Measurements from ENCODE around the gene COX19. TPM values are rescaled to one million over a fixed set of nuclear protein-coding genes. Genes with fewer than 3 reads are reported as not detected.
"Not testable (repeated sequence)": the region's sequence is repeated elsewhere in the genome, so short reads cannot be mapped to it uniquely, and the experiment has no call there.

COX19 gene
- total RNA-seq, 1 experiment from 2014 or later: 4.4 TPM

- no peaks in the 10 kb centered on the region for H3K27me3 ChIP-seq
- no peak overlapping the region for H3K4me3 ChIP-seq
- no peak for DNase-seq
- H3K36me3 ChIP-seq: peaks cover 3% of the 10 kb centered on the region; the same call in 1 of the 2 replicates
- no peaks in the 10 kb centered on the region for H3K9me3 ChIP-seq
Measured at GRCh38 chr7:1013581-1013980, 38.2 kb upstream of the COX19 start.

DNA sequence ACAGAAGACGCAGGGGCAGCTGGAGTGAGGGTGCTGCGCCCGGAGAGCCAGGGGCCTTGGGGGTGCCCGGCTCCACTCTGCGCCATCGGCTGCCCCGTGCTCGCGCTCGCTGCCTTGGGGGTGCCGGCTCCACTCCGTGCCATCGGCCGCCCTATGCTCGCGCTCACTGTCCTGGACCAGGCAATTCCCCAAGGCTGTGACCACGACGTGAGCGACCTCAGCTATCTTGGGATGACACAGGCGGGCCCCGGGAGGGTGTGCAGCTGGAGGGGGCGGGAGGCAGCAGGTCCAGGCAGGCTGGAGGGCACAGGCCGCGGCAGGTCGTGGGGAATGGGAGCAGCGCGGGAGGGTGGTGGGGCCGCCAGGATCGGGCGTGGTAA, 37.4 kb upstream of the COX19 start:
- H3K27me3 ChIP-seq: no peaks in the 10 kb centered on the region
- H3K4me3 ChIP-seq: no peak overlapping the region
- H3K36me3 ChIP-seq: no peaks in the 10 kb centered on the region
- DNase-seq: no peak
- H3K9me3 ChIP-seq: no peaks in the 10 kb centered on the region

DNA sequence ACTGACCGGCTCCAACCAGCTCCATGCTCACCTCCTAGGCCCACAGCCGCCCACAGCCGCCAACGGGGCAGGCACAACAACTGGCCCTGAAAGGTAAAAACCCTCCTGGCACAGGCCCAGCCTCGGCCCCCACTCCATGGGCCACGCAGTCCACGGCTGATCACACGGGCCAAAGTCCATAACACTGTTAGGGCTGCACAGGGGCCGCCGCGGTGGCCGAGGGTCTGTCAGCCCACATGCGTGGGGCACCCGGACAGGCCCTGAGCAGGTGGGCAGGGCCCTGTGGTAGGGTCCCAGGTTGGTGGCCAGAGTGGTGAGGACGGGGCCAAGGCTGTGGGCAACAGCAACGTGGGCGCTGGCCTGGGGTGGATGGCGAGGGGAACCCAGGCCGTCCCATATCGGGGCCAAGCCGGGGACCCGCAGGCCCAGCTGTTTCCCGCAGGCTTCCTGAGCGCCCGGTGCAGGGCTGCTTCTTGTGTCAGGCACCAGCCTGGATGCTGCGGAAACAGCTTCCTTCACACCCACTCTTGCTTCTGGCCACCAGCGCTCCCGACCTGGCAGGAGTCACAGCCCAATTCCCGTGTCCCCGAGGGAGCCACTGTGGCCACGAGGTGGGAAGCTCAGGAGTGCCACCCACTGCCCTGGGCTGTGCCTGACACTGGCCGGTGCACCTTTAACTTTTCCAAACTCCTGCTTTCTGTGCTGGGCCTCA, 36.8 kb upstream of the COX19 start:
- H3K27me3 ChIP-seq: no peaks in the 10 kb centered on the region
- no peak overlapping the region for H3K4me3 ChIP-seq
- H3K36me3 ChIP-seq: no peaks in the 10 kb centered on the region
- DNase-seq: no peak
- H3K9me3 ChIP-seq: no peaks in the 10 kb centered on the region

GRCh38 chr7:1011297-1012003, 36.1 kb upstream of the COX19 start:
- Histone ChIP-seq H3K4me3 (no peak overlapping the region), H3K9me3 (no peaks in the 10 kb centered on the region), H3K36me3 (no peaks in the 10 kb centered on the region), H3K27me3 (no peaks in the 10 kb centered on the region)
- no peak for DNase-seq

GRCh38 chr7:1010226-1010625, 34.9 kb upstream of the COX19 start:
- no peaks in the 10 kb centered on the region for H3K36me3 ChIP-seq
- no peaks in the 10 kb centered on the region for H3K27me3 ChIP-seq
- no peak overlapping the region for H3K4me3 ChIP-seq
- DNase-seq: no peak
- no peaks in the 10 kb centered on the region for H3K9me3 ChIP-seq

DNA sequence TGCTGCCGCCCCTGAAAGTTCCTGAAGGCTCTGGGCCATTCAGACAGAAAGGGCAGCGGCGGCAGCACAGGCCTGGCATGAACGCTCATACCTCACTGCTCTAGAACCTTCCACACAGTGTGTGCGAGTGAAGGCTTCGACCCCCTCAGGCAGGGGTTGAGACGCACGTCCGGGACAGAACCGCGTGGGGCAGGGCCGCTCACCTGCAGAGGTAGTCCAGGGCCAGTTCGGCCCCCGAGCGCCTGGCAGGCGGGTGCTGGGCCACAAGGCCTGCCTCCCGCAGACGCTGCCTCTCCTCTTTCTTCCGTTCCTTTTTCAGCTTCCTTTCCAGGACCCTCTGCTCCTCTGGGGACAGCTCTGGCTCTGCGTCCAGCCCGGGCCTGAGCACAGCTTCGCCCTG, 34.4 kb upstream of the COX19 start:
- no peak overlapping the region for H3K4me3 ChIP-seq
- H3K9me3 ChIP-seq: no peaks in the 10 kb centered on the region
- no peaks in the 10 kb centered on the region for H3K27me3 ChIP-seq
- DNase-seq: no peak
- H3K36me3 ChIP-seq: no peaks in the 10 kb centered on the region

- no peaks in the 10 kb centered on the region for H3K36me3 ChIP-seq
- H3K27me3 ChIP-seq: no peaks in the 10 kb centered on the region
- no peaks in the 10 kb centered on the region for H3K9me3 ChIP-seq
- H3K4me3 ChIP-seq: no peak overlapping the region
- DNase-seq: no peak
Measured at GRCh38 chr7:1008733-1009363, 33.5 kb upstream of the COX19 start.

DNA sequence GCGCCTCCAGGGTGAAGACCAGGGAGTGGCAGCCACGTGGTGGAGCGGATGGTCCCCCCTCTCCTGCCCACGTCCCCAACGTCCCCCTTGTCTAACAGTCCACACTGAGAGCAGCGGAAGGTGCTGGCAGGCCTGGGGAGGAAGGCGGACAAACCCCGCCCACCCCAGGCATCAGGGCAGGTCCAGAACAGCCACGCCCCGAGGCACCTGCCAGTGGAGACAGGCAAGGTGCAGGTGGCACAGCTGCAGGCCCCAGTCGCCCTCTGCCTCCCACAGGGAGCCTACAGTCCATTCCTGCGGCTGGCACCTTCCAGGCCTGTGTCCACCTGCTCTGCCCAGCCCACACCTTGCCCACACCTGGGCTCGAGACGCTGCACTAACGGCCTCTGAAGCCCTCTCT, 32.6 kb upstream of the COX19 start:
- Histone ChIP-seq H3K4me3 (no peak overlapping the region), H3K9me3 (no peaks in the 10 kb centered on the region), H3K36me3 (no peaks in the 10 kb centered on the region), H3K27me3 (no peaks in the 10 kb centered on the region)
- DNase-seq: no peak

DNA sequence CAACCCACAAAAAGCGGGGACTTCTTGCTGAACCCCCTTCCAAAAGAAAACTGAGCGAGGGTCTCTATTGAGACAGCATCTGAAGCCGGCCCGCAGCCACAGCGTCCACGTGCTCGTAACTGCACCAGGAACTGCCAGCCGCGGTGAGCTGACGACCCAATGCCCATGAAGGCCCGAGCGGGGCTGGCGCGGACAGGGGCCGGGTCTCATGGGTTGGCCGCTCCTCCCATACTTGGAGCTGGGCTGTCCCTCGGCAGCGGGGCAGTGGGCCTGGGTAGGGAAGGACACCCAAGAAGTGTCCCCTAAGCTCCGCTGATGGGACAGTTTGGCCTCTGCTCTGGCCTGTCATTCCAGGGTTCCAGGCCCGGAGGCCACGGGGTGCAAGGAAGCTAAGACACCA, 30.0 kb upstream of the COX19 start:
- Histone ChIP-seq H3K27me3 (no peaks in the 10 kb centered on the region), H3K4me3 (no peak overlapping the region), H3K36me3 (no peaks in the 10 kb centered on the region), H3K9me3 (no peaks in the 10 kb centered on the region)
- DNase-seq: no peak

GRCh38 chr7:1004018-1004852, 28.9 kb upstream of the COX19 start:
- Histone ChIP-seq H3K4me3 (no peak overlapping the region), H3K9me3 (no peaks in the 10 kb centered on the region), H3K27me3 (no peaks in the 10 kb centered on the region), H3K36me3 (no peaks in the 10 kb centered on the region)
- no peak for DNase-seq

- not testable (repeated sequence) for H3K36me3 ChIP-seq, DNase-seq, H3K9me3 ChIP-seq, H3K27me3 ChIP-seq, H3K4me3 ChIP-seq
Measured at GRCh38 chr7:1002445-1002844, 27.1 kb upstream of the COX19 start.

DNA sequence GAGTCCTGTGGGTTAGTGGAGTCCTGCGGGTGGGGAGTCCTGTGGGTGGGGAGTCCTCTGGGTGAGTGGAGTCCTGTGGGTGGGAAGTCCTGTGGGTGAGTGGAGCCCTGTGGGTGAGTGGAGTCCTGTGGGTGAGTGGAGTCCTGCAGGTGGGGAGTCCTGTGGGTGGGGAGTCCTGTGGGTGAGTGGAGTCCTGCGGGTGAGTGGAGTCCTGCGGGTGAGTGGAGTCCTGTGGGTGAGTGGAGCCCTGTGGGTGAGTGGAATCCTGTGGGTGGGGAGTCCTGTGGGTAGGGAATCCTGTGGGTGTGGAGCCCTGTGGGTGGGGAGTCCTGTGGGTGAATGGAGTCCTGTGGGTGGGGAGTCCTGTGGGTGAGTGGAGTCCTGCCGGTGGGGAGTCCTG, 26.7 kb upstream of the COX19 start:
- H3K9me3 ChIP-seq, H3K36me3 ChIP-seq, H3K27me3 ChIP-seq, DNase-seq, H3K4me3 ChIP-seq: not testable (repeated sequence)

- not testable (repeated sequence) for H3K36me3 ChIP-seq, H3K4me3 ChIP-seq, DNase-seq, H3K27me3 ChIP-seq, H3K9me3 ChIP-seq
Measured at GRCh38 chr7:1001069-1001770, 25.9 kb upstream of the COX19 start.

DNA sequence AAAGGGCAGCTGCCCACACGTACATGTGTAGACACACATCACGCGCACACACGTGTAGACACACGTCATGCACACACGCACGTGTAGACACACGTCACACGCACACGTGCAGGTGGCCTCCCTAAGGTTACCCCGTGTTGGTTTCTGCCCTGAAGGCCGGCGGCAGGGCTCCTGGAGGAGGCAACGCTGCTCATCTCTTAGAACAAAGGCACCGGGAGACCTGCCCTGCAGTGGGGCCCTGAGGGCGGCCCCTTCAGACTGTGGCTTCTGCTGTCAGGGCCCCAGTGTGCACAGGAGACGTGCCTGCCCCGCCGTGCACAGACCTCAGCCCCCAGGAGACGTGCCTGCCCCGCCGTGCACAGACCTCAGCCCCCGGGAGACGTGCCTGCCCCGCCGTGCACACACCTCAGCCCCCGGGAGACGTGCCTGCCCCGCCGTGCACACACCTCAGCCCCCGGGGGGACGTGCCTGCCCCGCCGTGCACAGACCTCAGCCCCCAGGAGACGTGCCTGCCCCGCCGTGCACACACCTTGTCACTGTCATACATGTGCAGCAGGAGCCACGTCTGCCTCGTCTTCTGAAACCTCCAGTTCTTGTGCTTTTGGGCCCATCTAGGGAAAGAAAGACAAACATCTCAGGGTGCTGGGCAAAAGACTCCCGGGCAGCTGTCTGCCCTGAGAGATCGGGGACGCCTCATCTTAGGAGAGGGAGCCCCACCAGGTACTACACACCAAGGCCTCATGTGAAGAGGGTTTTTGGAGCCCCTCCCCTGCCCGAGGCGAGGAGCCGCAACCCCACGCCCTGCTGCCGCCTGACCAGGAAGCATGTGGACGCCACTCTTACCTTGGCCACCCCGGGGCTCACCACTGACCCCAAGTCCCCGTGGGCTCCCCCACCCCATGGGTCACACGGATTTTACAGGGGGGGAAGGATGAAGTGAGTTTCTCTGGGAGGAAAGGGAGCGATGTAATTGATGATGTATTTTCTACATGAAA, 24.9 kb upstream of the COX19 start:
- H3K27me3 ChIP-seq: no peaks in the 10 kb centered on the region
- H3K4me3 ChIP-seq: no peak overlapping the region
- no peaks in the 10 kb centered on the region; the same call in 1 of the 2 replicates for H3K36me3 ChIP-seq
- no peak for DNase-seq
- H3K9me3 ChIP-seq: no peaks in the 10 kb centered on the region

GRCh38 chr7:999149-999879, 24.0 kb upstream of the COX19 start:
- no peak for DNase-seq
- no peaks in the 10 kb centered on the region for H3K9me3 ChIP-seq
- H3K27me3 ChIP-seq: no peaks in the 10 kb centered on the region
- no peaks in the 10 kb centered on the region; the same call in 1 of the 2 replicates for H3K36me3 ChIP-seq
- no peak overlapping the region for H3K4me3 ChIP-seq

All from MG63 (cell line).